ENCODE results near the gene KCNJ6.

KCNJ6 gene

GRCh38 chr21:37631319-37632117 is 284.7 kb downstream of the KCNJ6 start:
- DNase-seq = no peak

GRCh38 chr21:37630872-37631271 is 285.4 kb downstream of the KCNJ6 start:
- no peak for DNase-seq

GRCh38 chr21:37628362-37628761 is 287.9 kb downstream of the KCNJ6 start:
- no peak for DNase-seq

GRCh38 chr21:37627561-37627960 is 288.7 kb downstream of the KCNJ6 start:
- DNase-seq = no peak

- no peak for DNase-seq
Measured at GRCh38 chr21:37627074-37627473, 289.2 kb downstream of the KCNJ6 start.

GRCh38 chr21:37626320-37626719 is 289.9 kb downstream of the KCNJ6 start:
- no peak for DNase-seq

GRCh38 chr21:37623689-37624088 is 292.6 kb downstream of the KCNJ6 start:
- no peak for DNase-seq

GRCh38 chr21:37623183-37623582 is 293.1 kb downstream of the KCNJ6 start:
- no peak for DNase-seq

GRCh38 chr21:37622755-37623154 is 293.5 kb downstream of the KCNJ6 start:
- no peak for DNase-seq

GRCh38 chr21:37620401-37620800 is 295.9 kb downstream of the KCNJ6 start:
- DNase-seq = no peak

- no peak for DNase-seq
Measured at GRCh38 chr21:37619464-37619974, 296.7 kb downstream of the KCNJ6 start.

GRCh38 chr21:37618081-37618480 is 298.2 kb downstream of the KCNJ6 start:
- no peak for DNase-seq

- DNase-seq = no peak
Measured at GRCh38 chr21:37615962-37616361, 300.3 kb downstream of the KCNJ6 start.

- DNase-seq = no peak
Measured at GRCh38 chr21:37614351-37614875, 301.8 kb downstream of the KCNJ6 start.

- DNase-seq = no peak
Measured at GRCh38 chr21:37607081-37607480, 309.2 kb downstream of the KCNJ6 start.

GRCh38 chr21:37606549-37606948 is 309.7 kb downstream of the KCNJ6 start:
- no peak for DNase-seq

GRCh38 chr21:37605006-37605405 is 311.3 kb downstream of the KCNJ6 start:
- DNase-seq = no peak

GRCh38 chr21:37603129-37603528 is 313.1 kb downstream of the KCNJ6 start:
- no peak for DNase-seq

GRCh38 chr21:37601915-37602314 is 314.3 kb downstream of the KCNJ6 start:
- DNase-seq = no peak

GRCh38 chr21:37601027-37601426 is 315.2 kb downstream of the KCNJ6 start:
- no peak for DNase-seq

GRCh38 chr21:37595944-37596343 is 320.3 kb downstream of the KCNJ6 start:
- no peak for DNase-seq

- no peak for DNase-seq
Measured at GRCh38 chr21:37594472-37594951, 321.7 kb downstream of the KCNJ6 start.

- DNase-seq = no peak
Measured at GRCh38 chr21:37593740-37594471, 322.4 kb downstream of the KCNJ6 start.

GRCh38 chr21:37593015-37593414 is 323.2 kb downstream of the KCNJ6 start:
- no peak for DNase-seq

Data from effector CD4-positive, alpha-beta T cell (primary cell).